DOHH2 (cell line): ENCODE data around the gene FAM83C.

ENCODE experiments used
- H3F3A ChIP-seq: fragments of 200-600 bp; sonication (generic), shearing (Covaris generic); 2 replicates; pipeline ENCODE4 v1.6.0; 2016; ENCODE audit warnings: antibody characterized with exemption, mild to moderate bottlenecking; ENCODE audit not compliant: control insufficient read depth, insufficient read depth
- H3K27ac ChIP-seq: fragments of 200-600 bp; sonication (generic); 2 replicates; pipeline ENCODE4 v1.5.1; 2014; ENCODE audit warnings: low read depth, mild to moderate bottlenecking, low read length, moderate library complexity
- H3K27me3 ChIP-seq: fragments of 200-600 bp; sonication (generic); 2 replicates; pipeline ENCODE4 v1.6.1; 2014; ENCODE audit warnings: mild to moderate bottlenecking, low read length, mixed read lengths; ENCODE audit not compliant: control insufficient read depth
- H3K36me3 ChIP-seq: fragments of 200-600 bp; sonication (generic); 2 replicates; pipeline ENCODE4 v1.6.1; 2014; ENCODE audit warnings: mild to moderate bottlenecking, low read length, moderate library complexity, mixed read lengths; ENCODE audit not compliant: control insufficient read depth
- H3K4me1 ChIP-seq: fragments of 200-600 bp; sonication (generic); 2 replicates; pipeline ENCODE4 v1.6.1; 2014; ENCODE audit warnings: mild to moderate bottlenecking, low read length, mixed read lengths; ENCODE audit not compliant: control insufficient read depth
- H3K4me2 ChIP-seq: fragments of 200-600 bp; sonication (generic); 2 replicates; pipeline ENCODE4 v1.6.0; 2014; ENCODE audit warnings: mild to moderate bottlenecking, low read length, moderate library complexity
- H3K4me3 ChIP-seq: fragments of 200-600 bp; sonication (generic); 2 replicates; pipeline ENCODE4 v1.5.1; 2014; ENCODE audit warnings: mild to moderate bottlenecking, low read length, mixed read lengths
- H3K79me2 ChIP-seq: fragments of 200-600 bp; sonication (generic); 2 replicates; pipeline ENCODE4 v1.6.1; 2014; ENCODE audit warnings: mild to moderate bottlenecking, low read length, mixed read lengths; ENCODE audit not compliant: control insufficient read depth
- H3K9me2 ChIP-seq: fragments of 200-600 bp; sonication (generic); replicated peaks from 2 replicates; pipeline ENCODE4 v1.6.1; 2014; ENCODE audit warnings: mild to moderate bottlenecking, low read length, mixed read lengths; ENCODE audit not compliant: control insufficient read depth
- H3K9me3 ChIP-seq: fragments of 200-600 bp; sonication (generic); 2 replicates; pipeline ENCODE4 v1.6.1; 2014; ENCODE audit warnings: antibody characterized with exemption, low read length, mixed read lengths; ENCODE audit not compliant: control insufficient read depth, insufficient read depth
- H4K20me1 ChIP-seq: fragments of 200-600 bp; sonication (generic); 2 replicates; pipeline ENCODE4 v1.6.0; 2014; ENCODE audit warnings: low read depth, mild to moderate bottlenecking, antibody characterized with exemption, low read length, moderate library complexity; ENCODE audit not compliant: control insufficient read depth, insufficient read depth
- CTCF ChIP-seq: fragments of 200-600 bp; sonication (generic); IDR thresholded peaks from one replicate; pipeline ENCODE4 v1.5.1; 2014; ENCODE audit warnings: antibody characterized with exemption, mild to moderate bottlenecking, low read depth, low read length; ENCODE audit not compliant: poor library complexity, severe bottlenecking
- EZH2phosphoT487 ChIP-seq: fragments of 200-600 bp; sonication (generic); IDR thresholded peaks from 2 replicates; pipeline ENCODE4 v1.6.1; 2017; ENCODE audit warnings: borderline replicate concordance, mild to moderate bottlenecking, antibody characterized with exemption, low read length, moderate library complexity, mixed read lengths

Gene FAM83C

GRCh38 chr20:35339636-35340035, 47.4 kb upstream of the FAM83C start:
- Histone ChIP-seq H3K79me2 (no peaks in the 10 kb centered on the region), H3K36me3 (peaks cover 16% of the 10 kb centered on the region), H3K4me3 (no peak overlapping the region), H3K9me2 (no peaks in the 10 kb centered on the region), H3K27me3 (no peaks in the 10 kb centered on the region), H3K9me3 (no peaks in the 10 kb centered on the region), H3K4me2 (no peak overlapping the region), H4K20me1 (no peaks in the 10 kb centered on the region), H3K27ac (no peak overlapping the region), H3F3A (no peaks in the 10 kb centered on the region), H3K4me1 (no peaks in the 10 kb centered on the region)
- TF ChIP-seq EZH2phosphoT487 = no peak
- TF ChIP-seq CTCF = no peak

- Histone ChIP-seq H3K4me1 (no peaks in the 10 kb centered on the region), H3K36me3 (peaks cover 12% of the 10 kb centered on the region), H3K4me3 (no peak overlapping the region), H3K4me2 (no peak overlapping the region), H3F3A (no peaks in the 10 kb centered on the region), H3K9me3 (no peaks in the 10 kb centered on the region), H4K20me1 (no peaks in the 10 kb centered on the region), H3K9me2 (no peaks in the 10 kb centered on the region), H3K79me2 (no peaks in the 10 kb centered on the region), H3K27ac (no peak overlapping the region), H3K27me3 (no peaks in the 10 kb centered on the region)
- TF ChIP-seq CTCF (no peak), EZH2phosphoT487 (no peak)
These were observed 46.8 kb upstream of the FAM83C start for GRCh38 chr20:35339007-35339406.

- TF ChIP-seq CTCF (no peak), EZH2phosphoT487 (no peak)
- Histone ChIP-seq H3K79me2 (no peaks in the 10 kb centered on the region), H3K27ac (no peak overlapping the region), H3F3A (no peaks in the 10 kb centered on the region), H4K20me1 (no peaks in the 10 kb centered on the region), H3K9me3 (no peaks in the 10 kb centered on the region), H3K27me3 (no peaks in the 10 kb centered on the region), H3K36me3 (no peaks in the 10 kb centered on the region), H3K9me2 (no peaks in the 10 kb centered on the region), H3K4me3 (no peak overlapping the region), H3K4me2 (no peak overlapping the region), H3K4me1 (no peaks in the 10 kb centered on the region)
These were observed 42.3 kb upstream of the FAM83C start for GRCh38 chr20:35334311-35335101.
